ENCODE results near the gene MTA1. TPM values are rescaled to one million over a fixed set of nuclear protein-coding genes. Genes with fewer than 3 reads are reported as not detected.

Gene MTA1
- total RNA-seq, 1 donor from 2014 or later, result 192 TPM

DNA sequence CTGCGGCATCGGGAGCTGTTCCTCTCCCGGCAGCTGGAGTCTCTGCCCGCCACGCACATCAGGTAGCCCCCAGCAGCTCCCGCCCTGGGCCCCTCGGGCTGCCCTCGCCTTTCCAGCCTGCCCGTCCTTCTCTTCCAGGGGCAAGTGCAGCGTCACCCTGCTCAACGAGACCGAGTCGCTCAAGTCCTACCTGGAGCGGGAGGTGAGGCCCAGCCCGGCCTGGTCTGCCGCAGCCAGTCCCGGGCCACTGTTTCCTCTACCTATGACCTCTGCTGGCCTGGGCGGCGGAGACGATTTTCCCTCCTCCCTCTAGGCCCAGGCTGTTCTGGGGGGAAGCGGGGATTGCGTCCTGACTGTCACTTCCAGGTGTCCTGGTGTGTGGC is 30.5 kb downstream of the MTA1 start:
- intact Hi-C loops (cut with DNase I), result no loop called here
- ATAC-seq (no peak), DNase-seq (ENCODE audit: missing footprints) (no peak)

DNA sequence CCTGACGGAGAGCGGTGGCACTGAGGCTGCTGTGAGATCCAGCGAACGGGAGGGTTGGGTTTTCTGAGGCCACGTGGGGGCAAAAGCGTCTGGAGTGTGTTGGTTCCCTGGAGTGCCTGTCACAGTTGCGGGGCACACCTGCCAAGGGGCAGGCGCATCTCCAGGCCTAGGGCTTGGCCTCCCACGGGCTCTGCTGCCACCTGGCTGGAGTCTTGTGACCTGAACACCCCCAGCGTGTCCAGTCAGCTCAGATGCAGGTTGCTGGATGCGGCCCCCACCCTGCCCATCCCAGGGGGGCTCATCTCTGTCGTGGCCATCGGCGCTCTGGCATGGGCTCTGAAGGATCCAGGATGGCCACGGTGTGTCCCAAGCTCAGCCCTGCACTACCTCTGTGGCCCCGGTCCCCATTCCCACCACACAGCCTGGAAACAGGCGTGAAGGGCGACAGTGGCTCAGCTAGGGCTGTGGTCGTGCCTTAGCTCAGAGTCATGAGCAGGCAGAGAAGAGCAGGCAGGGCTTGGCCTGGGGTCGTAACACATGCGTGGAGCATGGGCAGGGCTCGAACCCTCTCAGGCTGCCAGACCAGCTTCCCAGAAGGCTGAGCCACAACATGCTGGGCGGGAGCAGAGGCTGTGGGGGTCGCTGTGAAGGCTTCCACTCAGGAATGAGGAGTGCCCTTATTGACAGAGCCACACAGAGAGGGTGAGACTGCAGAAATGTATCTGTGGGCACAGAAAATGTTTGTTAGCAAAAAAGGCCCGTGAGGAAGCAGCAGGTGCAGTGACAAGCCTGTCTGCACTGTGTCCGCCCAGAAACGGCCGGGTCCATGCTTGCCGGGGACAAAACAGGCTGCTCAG is 31.5 kb downstream of the MTA1 start:
- DNase-seq (ENCODE audit: missing footprints), result peak; percentile 65
- ATAC-seq, result no peak
- intact Hi-C loops (cut with DNase I), result no loop called here

DNA sequence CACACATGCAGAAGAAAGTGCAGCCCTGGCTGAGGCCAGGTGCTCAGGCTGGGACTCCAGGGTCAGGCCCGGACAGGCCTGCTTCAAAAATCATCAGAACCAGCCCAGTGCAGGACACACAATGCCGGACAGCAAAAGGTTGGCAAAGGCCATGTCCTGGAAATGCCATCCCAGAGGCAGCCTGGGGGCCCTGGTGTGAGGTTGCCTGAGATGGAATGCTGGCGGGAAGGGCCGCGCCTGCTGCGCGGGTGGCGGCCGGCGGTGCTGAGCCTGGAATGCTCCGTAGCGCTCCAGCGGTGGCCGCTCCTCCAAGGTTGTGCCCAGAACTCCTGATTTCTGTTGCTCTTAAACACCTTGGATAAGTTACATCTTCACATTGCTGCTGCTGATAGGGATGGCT is 33.3 kb downstream of the MTA1 start:
- intact Hi-C loops (cut with DNase I), result no loop called here
- no peak for ATAC-seq
- DNase-seq (ENCODE audit: missing footprints), result peak; percentile 32

DNA sequence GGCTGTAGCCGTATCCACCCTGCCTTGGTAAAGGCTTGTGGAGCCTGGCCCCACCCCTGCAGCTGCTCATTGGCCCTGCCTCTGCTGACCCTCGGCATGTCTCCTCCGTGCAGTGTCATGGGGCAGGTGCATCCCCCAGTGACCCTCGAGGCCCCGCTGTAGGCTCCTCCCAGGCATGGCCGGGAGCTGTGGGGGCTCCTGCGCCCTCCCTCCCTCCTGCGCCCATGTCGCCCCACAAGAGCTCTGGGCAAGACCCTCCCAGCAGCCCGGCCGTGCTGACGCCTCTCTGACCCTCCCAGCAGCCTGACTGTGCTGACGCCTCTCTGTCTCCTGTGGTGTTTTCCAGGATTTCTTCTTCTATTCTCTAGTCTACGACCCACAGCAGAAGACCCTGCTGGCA is 34.2 kb downstream of the MTA1 start:
- no peak for ATAC-seq
- intact Hi-C loops (cut with DNase I), result no loop called here
- DNase-seq (ENCODE audit: missing footprints), result peak; percentile 40

DNA sequence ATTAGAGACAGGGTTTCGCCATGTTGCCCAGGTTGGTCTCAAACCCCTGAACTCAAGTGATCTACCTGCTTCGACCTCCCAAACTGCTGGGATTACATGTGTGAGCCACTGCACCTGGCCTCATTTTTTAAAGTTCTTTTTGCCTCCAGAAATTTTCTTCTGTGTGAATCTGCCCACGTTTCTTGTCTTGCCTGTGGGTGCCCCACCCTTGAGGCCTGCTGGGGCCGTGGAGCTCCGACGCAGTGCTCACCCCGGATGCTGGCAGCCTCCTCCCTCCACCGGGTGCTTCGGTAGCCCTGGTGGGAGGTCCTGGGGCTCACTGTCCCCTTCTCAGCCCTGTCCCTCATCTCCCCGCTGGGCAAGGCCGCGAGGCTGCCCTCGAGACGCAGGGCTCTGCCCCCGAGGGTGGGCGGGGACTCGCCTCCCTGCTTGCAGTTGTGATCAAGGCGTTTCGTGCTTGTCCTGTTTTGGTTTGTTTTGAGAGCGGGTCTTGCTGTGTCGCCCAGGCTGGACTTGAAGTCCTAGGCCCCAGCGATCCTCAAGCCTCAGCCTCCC is 35.5 kb downstream of the MTA1 start:
- DNase-seq (ENCODE audit: missing footprints) (peak; percentile 49), ATAC-seq (no peak)
- intact Hi-C loops (cut with DNase I), result no loop called here

DNA sequence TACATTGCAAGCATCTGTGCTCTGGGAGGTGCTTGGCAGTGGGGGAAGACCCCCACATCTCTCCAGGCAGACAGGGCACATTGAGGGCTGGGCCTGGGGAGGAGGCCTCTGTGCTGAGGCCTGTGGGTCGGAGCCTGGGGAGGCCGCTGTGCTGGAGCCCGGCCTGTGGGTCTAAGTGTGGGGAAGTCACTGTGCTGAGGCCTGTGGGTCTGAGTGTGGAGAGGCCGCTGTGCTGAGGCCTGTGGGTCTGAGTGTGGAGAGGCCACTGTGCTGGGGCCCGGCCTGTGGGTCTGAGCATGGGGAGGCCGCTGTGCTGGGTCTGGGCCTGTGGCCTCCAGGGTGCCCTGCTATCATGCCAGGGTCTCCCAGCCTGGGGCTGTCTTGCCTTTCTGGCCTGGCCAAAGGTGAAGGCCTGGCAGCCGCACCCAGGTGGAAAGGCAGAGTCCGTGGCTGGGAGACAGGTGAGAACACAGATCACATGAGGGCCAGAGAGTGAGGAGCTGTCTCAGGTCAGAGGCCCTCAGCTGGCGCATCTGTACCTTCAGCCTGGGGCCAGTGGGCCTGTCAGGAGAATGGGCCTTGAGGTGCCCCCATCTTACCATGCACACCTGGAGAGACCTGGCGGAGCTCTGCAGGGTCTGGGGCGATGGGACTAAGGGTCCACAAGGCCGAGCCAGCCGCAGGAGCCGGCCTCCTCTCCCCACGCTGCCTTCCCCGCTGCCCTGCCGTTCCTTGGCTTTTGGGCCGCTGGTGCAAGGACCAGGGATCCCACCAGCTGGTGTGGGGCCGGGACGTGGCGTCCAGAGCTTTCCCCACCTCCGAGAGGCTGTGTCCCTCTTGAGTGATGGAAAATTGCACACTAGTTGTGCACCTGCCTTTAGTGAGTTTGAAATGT is 36.4 kb downstream of the MTA1 start:
- intact Hi-C loops (cut with DNase I), result no loop called here
- DNase-seq (ENCODE audit: missing footprints) (peak; percentile 50), ATAC-seq (no peak)

DNA sequence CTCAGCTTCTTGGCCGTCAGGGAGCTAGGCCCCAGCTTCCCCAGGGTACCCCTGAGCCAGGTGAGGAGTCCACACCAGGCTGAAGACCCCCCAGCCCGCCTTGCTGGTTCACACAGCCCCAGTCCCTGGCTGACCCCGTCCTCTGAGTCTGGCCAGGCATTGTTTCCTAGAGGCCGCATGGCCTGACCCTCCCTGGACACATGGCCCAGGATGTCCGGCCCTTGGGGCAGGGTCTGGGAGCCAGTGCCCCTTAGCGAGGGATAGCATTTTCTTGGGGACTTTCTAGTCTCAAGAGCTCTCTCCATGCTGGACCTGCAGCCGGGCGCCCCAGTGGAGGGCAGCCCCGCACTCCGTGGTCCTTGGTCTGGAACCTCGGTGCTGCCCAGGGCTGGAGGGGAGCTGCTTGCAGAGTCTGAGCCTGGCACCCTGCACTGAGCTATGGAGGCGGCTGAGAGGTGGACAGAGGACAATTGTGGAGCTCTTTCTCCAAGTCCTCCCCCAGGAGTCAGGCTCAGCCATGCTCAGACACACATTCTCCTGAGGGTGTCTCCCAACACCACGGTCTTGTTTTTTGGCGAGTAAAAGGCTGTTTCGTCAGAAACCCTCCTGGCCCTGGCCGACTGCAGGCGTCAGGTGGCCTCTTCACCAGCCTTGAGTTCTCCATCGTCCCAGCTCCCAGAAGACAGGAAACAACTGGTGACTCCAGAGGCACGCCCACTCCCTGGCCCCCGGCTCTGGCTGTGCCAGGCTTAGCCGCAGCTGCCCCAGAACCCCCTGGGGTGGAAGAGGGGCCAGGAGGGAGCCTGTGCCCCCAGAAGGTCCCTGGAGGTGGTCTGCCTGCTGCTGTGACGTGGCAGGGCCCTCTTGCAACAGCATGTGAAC is 37.4 kb downstream of the MTA1 start:
- ATAC-seq, result peak; percentile 14
- peak; percentile 60 for DNase-seq (ENCODE audit: missing footprints)
- intact Hi-C loops (cut with DNase I), result no loop called here

DNA sequence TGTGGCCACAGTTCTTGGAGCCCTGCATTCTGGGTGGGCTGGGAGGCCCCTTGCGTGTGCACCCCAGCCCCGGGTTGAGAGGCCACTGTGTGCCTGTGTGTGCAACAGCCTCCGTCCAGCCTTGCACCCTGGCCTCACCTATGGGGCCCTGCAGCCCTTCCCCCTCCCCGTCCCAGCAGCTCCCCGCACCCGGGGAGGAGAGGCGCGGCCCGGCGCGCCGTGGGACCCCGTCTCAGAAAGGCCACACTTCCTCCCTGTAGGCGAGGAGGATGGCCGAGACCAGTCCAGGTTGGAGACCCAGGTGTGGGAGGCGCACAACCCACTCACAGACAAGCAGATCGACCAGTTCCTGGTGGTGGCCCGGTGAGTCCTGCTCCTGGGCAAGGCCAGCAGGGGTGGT is 38.4 kb downstream of the MTA1 start:
- ATAC-seq (no peak), DNase-seq (ENCODE audit: missing footprints) (peak; percentile 60)
- intact Hi-C loops (cut with DNase I), result no loop called here

DNA sequence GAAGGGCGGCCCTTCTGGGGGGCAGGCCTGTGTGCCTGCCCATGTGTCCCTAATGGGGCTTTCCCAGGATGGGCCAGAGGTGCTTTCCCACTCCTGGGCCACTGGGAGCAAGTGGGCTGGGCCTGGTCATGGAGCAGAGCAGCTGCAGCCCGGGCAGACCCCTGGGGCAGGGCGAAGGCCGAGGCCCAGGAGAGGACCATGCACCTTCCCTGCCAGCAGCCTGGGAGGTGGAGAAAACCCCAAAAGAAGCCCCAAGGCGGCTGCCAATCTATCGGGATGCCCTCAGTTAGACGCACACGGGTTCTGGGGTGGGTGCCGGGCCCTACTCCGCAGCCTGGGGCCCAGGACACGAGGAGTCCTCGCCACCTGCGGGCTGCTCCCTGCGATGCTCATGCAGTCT is 38.9 kb downstream of the MTA1 start:
- ATAC-seq (no peak), DNase-seq (ENCODE audit: missing footprints) (peak; percentile 32)
- intact Hi-C loops (cut with DNase I), result no loop called here

DNA sequence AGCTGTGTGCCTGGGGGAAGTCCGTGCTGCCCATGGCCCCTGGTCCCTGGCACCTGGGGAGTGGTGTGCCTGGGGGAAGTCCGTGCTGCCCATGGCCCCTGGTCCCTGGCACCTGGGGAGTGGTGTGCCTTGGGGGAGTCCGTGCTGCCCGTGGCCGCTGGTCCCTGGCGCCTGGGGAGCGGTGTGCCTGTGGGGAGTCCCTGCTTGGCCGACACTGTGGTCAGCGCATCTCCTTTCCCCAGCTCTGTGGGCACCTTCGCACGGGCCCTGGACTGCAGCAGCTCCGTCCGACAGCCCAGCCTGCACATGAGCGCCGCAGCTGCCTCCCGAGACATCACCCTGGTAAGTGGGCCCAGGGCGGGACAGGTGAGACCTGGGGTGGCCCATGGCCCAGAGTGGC is 40.5 kb downstream of the MTA1 start:
- intact Hi-C loops (cut with DNase I), result no loop called here
- no peak for DNase-seq (ENCODE audit: missing footprints)
- ATAC-seq, result no peak

DNA sequence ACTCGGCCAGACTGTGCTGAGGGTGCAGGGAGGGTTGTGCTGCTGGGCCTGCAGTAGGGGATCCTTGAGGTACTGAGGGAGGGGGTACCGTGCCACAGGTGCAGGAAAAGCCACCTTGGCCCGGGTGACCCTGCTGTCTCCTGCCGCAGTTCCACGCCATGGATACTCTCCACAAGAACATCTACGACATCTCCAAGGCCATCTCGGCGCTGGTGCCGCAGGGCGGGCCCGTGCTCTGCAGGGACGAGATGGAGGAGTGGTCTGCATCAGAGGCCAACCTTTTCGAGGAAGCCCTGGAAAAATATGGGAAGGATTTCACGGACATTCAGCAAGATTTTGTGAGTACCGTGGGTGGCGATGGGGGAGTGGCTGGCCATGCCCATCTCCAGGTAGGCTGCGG is 41.0 kb downstream of the MTA1 start:
- intact Hi-C loops (cut with DNase I), result no loop called here
- ATAC-seq, result no peak
- DNase-seq (ENCODE audit: missing footprints), result no peak

DNA sequence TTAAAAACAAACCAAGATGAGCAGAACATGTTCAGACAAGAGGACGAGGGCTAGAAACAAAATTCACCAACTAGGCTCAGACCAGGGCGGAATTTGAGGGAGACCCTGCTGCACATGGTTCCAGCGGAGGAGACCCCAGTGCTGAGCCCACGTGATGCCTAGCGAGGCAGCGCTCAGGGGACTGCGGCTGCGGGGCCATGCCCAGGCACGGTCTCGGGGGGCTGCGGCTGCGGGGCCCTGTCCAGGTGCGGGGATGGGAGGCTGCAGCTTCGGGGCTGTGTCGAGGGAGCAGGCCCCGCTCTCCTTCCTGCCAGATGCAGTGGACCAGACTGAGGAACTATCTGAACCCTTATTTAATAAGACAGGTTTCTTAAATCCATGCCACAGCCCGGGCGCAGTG is 42.3 kb downstream of the MTA1 start:
- intact Hi-C loops (cut with DNase I), result no loop called here
- DNase-seq (ENCODE audit: missing footprints) (no peak), ATAC-seq (no peak)

DNA sequence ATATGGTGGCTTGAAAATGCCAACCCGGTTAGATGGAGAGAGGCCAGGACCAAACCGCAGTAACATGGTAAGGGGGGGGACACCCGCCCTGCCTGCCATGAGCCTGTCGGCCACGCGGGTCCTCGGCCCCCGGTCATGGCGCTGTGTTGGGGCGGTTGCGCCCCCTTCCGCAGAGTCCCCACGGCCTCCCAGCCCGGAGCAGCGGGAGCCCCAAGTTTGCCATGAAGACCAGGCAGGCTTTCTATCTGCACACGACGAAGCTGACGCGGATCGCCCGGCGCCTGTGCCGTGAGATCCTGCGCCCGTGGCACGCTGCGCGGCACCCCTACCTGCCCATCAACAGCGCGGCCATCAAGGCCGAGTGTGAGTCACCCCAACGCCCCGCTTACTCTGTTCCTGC is 44.9 kb downstream of the MTA1 start:
- ATAC-seq, result no peak
- DNase-seq (ENCODE audit: missing footprints), result no peak
- intact Hi-C loops (cut with DNase I), result no loop called here

DNA sequence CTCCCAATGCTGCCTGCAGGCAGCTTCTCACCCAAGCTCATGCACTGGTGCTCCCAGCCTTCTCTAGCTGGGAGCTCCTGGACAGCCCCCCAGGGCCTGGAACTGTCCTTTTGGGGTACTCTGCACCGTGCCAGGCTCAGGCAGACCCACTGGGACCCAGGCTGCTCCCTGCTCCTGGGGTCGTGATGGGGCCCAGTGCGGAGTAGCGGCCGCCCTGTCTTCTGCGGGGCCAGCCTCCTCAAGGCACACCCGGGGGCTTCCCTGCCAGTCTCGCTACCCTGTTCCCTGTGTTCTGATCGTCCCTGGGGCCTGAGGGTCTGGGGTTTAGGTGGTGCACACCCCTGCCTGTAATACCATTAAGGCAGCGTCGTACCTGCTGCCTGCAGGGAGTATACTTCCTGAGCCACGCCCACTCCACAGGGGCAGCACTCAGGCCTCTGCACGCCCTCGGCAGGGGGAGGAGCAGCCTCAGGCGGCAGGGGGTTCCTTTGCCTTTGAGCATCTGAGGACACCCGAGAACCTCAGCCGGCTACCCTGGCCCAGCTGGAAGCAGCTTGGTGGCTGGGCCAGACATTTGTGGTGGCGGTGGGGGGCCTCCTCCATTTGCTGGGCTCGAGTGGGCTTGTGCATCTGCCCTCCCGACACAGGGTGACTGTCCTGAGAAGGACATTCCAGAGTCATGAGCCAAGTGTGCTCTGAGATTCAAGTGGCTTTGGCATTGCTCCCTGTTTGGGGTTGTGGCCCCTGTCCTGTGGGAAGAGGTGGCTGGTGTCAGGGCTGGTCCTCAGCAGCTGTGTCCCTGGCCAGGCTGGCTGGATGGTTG is 45.8 kb downstream of the MTA1 start:
- DNase-seq (ENCODE audit: missing footprints), result no peak
- intact Hi-C loops (cut with DNase I), result no loop called here
- ATAC-seq, result peak; percentile 53

DNA sequence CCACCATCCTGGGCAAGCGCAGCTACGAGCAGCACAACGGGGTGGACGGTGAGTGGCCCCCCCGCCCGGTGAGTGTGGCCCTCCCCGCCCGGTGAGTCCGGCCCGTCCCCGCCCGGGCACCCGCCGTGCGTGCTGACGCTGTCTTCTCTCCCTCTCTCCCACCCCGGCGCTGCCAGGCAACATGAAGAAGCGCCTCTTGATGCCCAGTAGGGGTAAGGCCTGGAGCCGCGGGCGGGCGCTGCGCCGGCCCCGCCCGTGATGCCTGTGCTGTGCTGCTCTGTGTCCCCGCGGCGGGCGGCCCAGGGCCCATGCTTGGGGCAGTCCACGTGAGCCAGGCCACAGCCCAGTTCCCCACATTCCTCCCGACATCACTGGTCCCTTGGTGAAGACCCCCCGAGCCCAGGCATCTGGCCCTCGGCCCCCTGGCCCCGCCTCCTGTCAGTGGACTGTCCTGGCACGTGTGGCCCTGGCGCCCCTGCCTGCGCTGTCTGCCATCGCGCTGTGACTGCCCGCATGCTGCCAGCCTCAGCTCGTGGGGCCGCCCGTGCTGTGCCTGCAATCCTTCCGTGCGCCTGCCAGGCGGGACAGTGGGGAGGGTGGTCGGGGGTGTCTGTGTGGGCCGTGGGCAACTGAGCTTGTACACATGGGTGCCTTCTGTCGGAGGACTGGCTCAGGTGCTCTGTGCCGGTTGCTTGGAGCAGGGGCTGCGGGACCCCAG is 47.1 kb downstream of the MTA1 start:
- ATAC-seq (peak; percentile 59), DNase-seq (ENCODE audit: missing footprints) (peak; percentile 89)
- intact Hi-C loops (cut with DNase I), result no loop called here

DNA sequence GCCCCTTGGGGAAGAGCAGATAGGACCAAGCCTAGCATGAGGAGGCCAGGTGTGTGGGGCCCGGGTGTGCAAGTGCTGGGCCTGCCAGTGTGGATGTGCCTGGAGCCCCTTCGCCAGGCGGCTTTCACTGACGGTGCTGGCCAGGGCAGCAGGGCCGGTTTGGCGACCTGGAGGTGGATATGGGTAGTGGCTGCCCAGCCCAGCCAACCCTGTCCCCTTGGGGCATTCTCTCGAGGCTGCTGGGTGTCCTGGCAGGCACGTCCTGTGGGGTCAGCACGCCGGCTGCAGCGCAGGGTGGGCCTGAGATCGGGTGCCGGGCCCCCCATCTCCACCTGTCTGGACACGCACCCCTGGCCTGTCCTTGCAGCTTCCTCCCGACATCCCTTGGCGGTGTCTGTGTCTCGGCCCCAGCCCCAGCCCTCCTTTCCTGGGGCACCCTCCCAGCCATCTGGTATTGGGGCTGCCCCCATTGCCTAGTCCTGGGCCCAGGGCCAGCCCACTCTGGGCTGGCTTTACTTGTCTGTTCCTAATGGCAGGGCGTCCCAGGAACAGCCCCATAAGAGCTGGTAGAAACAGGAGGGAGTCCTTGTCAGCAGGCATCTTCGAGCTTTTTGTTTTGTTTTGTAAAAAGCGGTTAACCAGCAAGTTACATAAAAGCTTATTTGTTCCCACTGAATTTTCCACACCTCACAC is 47.8 kb downstream of the MTA1 start:
- DNase-seq (ENCODE audit: missing footprints) (no peak), ATAC-seq (no peak)
- intact Hi-C loops (cut with DNase I), result no loop called here

DNA sequence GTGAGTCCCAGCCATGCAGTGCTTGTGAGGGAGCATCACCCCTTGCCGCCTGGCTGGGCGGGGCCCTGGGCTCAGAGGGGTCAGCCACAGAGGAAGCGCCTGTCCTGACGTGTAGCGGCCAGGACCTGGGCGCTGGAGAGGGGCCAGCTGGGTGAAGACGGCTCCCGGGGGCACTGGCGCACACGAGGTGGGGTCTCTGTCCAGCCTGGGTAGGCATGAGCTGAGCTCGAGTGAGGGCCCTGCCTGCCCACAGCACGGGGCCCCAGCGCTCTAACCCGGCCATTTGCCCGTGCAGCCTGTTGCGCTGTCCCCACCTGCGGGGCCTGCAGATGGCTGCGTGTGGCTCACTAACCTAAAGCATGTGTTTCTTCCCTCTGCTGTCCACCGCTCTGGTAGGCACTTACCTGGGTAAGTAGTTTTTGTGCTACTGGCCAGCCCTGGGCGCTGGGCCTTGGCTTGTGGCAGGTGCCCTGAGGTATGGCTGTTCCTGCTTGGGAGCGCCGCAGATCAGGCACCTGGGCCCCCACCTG is 48.4 kb downstream of the MTA1 start:
- ATAC-seq (no peak), DNase-seq (ENCODE audit: missing footprints) (no peak)
- intact Hi-C loops (cut with DNase I), result no loop called here
